Sciatic nerve (tissue), 2 donors: ENCODE results near the gene SYNE1. TPM values are rescaled to one million over a fixed set of nuclear protein-coding genes. Genes with fewer than 3 reads are reported as not detected.

ENCODE experiments used
- ATAC-seq: fragments of 200-7000 bp; cut with Tn5 transposase; one replicate; pipeline ENCODE4 v1.9.1; 2020; ENCODE audit warnings: mild to moderate bottlenecking, moderate library complexity
- DNase-seq: peaks from one replicate; pipeline ENCODE4 v3.0.0-alpha.2; 2020; ENCODE audit warnings: low spot score
- intact Hi-C: fragments of 100-400 bp; cut with DNase I; formaldehyde crosslinking; loops from one replicate; pipeline ENCODE4 v1.14.2; 2022
- total RNA-seq: library from RNA; stranded (reverse); fragmentation: NEBNext Ultra II Directional; extraction: Animal tissue kit (Norgen Biotek cat#: 25700); gene quantifications from one replicate; pipeline ENCODE4 v1.2.1, GENCODE V29; 2021
- donor health status: DM: no; HTN: no; CAD: no.
- donor health status: DM: no; HTN: no; CAD: no.

The SYNE1 gene
- total RNA-seq, 1 donor from 2014 or later, result 142 TPM

- no peak for DNase-seq
- no peak for ATAC-seq
- intact Hi-C loops, result no loop called here
These were observed 450.3 kb downstream of the SYNE1 start for GRCh38 chr6:152186840-152187239.

GRCh38 chr6:152184917-152185574, 452.1 kb downstream of the SYNE1 start:
- ATAC-seq (no peak), DNase-seq (no peak)
- intact Hi-C loops, result no loop called here

DNA sequence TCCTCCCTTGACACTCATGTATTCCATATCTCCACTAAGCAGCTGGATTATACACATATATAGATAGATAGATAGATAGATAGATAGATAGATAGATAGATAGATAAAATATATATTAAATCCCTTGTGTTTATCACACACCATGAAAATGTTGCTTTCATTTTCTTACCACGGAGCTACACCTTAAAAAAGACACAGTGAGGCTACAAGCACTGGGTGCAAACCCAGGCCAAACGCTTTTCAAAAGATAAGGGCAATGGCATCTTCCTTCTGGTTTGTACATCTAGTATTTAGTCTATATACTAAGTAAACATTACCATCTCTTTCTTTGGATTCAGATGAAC, 452.6 kb downstream of the SYNE1 start:
- ATAC-seq (no peak), DNase-seq (no peak)
- intact Hi-C loops, result no loop called here

- intact Hi-C loops, result no loop called here
- ATAC-seq (no peak), DNase-seq (no peak)
These were observed 456.6 kb downstream of the SYNE1 start for GRCh38 chr6:152180601-152181000.

GRCh38 chr6:152176268-152176667, 460.9 kb downstream of the SYNE1 start:
- intact Hi-C loops, result no loop called here
- ATAC-seq (no peak), DNase-seq (no peak)

DNA sequence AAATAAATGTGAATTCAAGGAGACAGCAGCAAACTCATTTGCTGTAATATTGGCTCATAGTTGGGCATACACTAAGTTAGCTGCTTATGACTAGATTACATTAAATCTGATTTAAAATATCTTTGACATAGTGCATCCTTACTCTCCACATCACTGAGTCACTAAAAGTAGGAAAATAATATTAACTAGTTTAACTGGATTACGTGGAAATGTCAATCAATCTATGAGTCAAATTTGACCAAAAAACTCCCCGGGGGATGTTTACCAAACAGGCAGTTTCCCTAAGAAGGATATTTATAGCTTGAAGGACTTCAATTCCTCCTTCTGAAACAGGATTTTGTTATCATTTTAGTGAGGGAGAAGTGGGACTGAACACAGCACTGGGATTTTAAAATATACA, 463.2 kb downstream of the SYNE1 start:
- intact Hi-C loops, result no loop called here
- DNase-seq, result no peak
- no peak for ATAC-seq

DNA sequence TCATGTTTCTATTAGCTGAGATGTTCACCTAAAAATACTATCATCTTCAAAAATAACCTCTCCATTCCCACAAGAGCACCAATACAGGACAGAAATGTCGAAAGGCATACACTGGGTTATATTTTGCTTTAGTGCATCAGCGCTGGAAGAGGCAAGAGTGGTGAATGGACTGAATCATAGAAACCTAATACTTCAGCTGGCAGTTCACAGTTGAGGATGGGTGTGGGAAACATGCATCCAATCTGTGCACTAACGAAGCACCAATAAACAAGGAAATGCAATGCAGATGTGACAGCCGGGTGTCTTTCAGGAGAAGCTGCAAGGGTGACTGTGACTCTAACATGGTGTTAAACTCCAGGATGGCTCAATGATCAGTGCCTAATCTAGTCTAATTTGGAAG, 463.8 kb downstream of the SYNE1 start:
- no peak for DNase-seq
- intact Hi-C loops, result no loop called here
- ATAC-seq, result no peak

DNA sequence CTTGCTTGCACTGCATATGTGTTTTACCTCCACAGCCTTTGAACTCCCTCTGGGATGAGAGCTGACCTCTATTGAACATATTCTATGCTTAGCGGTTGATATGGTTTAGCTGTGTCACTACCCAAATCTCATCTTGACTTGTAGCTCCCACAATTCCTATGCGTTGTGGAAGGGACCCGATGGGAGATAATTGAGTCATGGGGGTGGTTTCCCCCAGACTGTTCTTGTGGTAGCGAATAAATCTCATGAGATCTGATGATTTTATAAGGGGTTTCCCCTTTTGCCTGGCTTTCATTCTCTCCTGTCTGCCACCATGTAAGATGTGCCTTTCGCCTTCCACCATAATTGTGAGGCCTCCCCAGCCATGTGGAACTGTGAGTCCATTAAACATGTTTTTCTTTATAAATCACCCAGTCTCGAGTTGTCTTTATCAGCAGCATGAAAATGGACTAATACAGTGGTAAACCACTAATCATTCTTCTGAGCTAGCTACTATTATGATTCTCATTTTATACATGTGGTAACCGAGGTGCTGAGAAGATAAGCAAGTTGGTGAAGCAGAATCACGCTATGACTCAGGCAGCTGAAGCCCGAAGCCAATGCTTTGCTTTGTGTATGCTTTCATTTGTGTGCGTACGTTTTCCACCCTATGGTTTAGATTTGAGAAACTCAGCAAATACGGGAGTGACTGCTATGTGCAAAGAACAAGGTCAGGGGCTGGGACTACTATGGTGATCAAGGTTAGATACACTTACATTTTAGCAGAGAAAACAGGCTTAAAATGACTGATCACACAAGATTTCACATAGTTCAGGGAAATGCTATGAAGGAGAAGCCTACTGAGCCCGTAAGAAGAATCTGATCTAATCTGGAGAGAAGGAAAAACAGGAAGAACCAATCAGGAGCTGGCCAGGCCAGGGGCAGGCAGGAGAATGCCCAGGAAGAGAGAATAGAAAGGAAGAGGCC, 466.2 kb downstream of the SYNE1 start:
- DNase-seq, result no peak
- no peak for ATAC-seq

GRCh38 chr6:152170313-152170701, 466.9 kb downstream of the SYNE1 start:
- DNase-seq (no peak), ATAC-seq (no peak)
- intact Hi-C loops, result no loop called here

More for the DNA sequence above, 466.2 kb downstream of the SYNE1 start:
- intact Hi-C loops, result no loop called here

DNA sequence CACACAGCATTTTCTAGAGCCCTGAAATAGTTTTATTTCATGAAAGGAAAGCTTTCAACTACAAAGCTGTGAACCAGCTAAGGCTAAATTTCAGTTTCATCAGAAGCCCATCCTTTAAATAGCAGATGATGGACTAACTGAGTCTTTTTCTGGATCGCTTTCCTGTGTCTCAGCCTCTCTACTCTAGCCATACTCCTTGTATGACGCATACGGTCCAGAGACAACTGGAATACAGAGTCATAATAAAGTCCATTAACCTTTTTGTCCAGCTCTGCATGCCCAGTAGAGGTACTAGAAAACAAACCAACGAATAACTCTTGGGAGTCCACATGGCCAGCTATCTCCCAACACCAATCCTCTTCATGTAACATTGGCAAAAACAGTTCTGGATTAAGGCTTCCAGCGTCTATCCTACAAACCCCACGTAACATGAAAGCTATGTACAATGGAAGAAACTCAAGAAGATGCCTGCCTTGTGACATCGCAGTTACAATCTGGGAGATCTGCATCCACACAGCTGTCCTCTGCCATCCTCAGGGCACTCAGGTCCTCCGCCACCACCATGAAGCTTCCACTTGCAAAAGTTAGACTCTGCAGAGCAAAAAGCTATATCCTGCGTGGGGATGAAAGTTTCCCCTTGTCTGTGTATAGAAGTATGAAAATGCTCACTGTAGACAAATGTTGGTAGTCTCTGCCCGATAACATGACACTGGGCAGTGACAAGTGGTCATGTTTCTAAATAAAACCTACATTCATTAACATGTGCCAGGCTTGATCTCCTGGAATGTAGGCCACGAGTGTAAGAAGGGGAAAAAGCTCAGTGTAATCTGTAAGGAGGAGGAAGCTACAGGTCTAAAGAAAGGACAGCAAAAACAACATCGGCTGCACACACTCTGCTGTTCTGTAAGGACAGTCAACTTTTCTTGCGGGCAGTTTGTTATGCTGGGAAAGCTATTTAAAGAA, 469.2 kb downstream of the SYNE1 start:
- DNase-seq (no peak), ATAC-seq (no peak)
- intact Hi-C loops, result loop anchor here (10.0 kb wide), 1 partner anchor 297 kb away; no protein-coding TSS in a partner anchor

GRCh38 chr6:152166897-152167296, 470.3 kb downstream of the SYNE1 start:
- ATAC-seq (no peak), DNase-seq (no peak)
- intact Hi-C loops, result loop anchor here (10.0 kb wide), 1 partner anchor 298 kb away; no protein-coding TSS in a partner anchor

DNA sequence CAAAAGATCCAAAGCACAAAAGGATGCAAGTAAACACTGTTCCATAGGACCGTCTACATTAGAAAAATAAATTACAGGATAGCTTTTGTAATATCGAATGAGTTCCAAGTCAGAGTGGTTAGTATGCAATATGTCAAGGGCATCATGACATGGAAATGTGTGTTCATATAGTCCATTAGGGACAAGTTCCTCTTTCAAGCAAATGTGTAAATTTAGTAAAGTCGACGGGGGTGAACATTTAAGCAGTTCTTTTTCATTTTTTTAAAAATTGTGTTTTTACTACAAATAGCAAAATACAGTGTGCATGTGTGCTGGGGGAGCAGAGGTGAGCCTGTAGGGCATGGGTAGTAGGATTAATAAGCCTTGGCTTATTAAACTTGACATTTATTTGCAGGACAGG, 470.7 kb downstream of the SYNE1 start:
- intact Hi-C loops, result loop anchor here (10.0 kb wide), 1 partner anchor 298 kb away; no protein-coding TSS in a partner anchor
- ATAC-seq (no peak), DNase-seq (no peak)

GRCh38 chr6:152164957-152165356, 472.2 kb downstream of the SYNE1 start:
- intact Hi-C loops, result loop anchor here (10.0 kb wide), 1 partner anchor 300 kb away; no protein-coding TSS in a partner anchor
- ATAC-seq (no peak), DNase-seq (no peak)

- ATAC-seq, result no peak
- DNase-seq, result no peak
- intact Hi-C loops, result loop anchor here (10.0 kb wide), 1 partner anchor 303 kb away; no protein-coding TSS in a partner anchor
These were observed 475.7 kb downstream of the SYNE1 start for GRCh38 chr6:152161501-152161900.

DNA sequence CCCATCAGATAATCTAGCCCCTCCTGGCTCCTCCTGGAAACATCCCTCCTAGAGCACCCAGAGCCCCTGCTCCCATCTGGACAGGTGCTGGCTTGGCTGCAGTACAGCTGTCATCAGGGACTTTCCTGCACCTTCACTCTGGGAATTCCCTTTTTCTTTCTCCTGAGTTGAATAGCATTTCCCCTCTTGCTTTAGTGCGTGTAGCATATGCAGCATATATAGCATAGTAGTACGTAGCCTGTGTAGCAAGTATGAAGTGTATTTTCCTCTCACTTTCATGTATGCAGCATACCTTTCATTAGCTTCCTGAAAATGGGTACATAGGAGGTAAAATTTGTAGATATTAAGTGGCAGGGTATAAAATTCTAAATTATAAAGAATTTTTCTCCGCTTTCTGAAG, 476.8 kb downstream of the SYNE1 start:
- intact Hi-C loops, result loop anchor here (10.0 kb wide), 1 partner anchor 304 kb away; no protein-coding TSS in a partner anchor
- ATAC-seq (no peak), DNase-seq (no peak)

- DNase-seq (no peak), ATAC-seq (no peak)
- intact Hi-C loops, result no loop called here
These were observed 481.4 kb downstream of the SYNE1 start for GRCh38 chr6:152155792-152156191.

DNA sequence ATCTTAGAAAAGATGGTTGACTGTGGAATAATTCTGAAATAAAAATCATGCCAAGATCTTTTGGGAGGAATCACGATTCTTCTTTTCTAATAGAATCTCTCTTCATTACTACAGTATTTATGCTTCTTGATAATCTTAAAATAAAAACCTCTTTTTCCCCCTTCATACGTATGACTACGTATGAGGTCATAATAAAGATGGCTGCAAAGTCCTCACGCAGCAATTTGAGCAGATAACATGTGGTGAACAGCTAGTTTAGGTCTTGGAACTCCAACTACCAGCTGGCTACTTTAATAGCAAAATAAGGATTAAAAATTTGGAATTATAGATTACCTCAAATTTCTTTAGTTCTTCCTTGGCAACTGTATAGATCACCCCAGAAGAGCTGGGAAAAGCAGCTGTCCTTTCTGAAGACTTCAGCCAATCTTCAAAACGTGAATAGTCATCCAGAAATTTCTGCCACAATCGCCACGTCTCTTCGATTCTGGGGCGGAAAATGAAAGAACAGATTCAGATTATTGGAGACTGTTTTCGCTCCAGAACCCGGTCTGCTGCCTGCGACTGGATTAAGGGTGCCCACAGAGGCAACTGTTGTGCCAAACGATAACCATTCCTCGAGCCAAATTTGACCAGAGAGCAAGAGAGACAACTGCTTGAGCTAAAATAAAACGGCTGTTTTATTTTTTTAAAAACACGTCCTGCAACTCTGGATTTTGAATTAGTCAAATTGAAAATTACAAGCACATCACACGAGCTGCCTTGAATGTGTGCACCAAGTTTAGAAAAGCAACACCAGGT, 482.4 kb downstream of the SYNE1 start:
- DNase-seq (no peak), ATAC-seq (no peak)
- intact Hi-C loops, result no loop called here

- intact Hi-C loops, result no loop called here
- ATAC-seq (peak; percentile 17), DNase-seq (no peak)
These were observed 485.2 kb downstream of the SYNE1 start for GRCh38 chr6:152151920-152152319.
